HepG2 (cell line): ENCODE results near the gene PRSS36. TPM values are rescaled to one million over a fixed set of nuclear protein-coding genes. Genes with fewer than 3 reads are reported as not detected.

ENCODE experiments used
- BCL6 ChIP-seq: IDR thresholded peaks from 2 replicates; pipeline ENCODE4 v1.6.1; 2016; ENCODE audit warnings: missing genetic modification reagents, missing compliant biosample characterization
- HNF1A ChIP-seq, 2 experiments: sonication (generic) in 1 of 2; formaldehyde crosslinking in 1 of 2; IDR thresholded peaks; 2 replicates each; pipeline versions ENCODE4 v1.4.0 to v1.6.1; 2016 to 2020; ENCODE audit warnings: borderline replicate concordance in 1 of 2, low read depth in 1 of 2, mild to moderate bottlenecking in 1 of 2, missing genetic modification reagents in 1 of 2
- MZF1 ChIP-seq: sonication (generic); formaldehyde crosslinking; IDR thresholded peaks from 2 replicates; pipeline ENCODE4 v1.8.1; 2023; ENCODE audit warnings: mild to moderate bottlenecking, missing genetic modification reagents, borderline replicate concordance
- PAWR ChIP-seq: sonication (generic); formaldehyde crosslinking; IDR thresholded peaks from 2 replicates; pipeline ENCODE4 v1.4.0; 2020; ENCODE audit warnings: missing genetic modification reagents, mild to moderate bottlenecking, borderline replicate concordance
- RARA ChIP-seq: IDR thresholded peaks from 2 replicates; pipeline ENCODE4 v1.6.1; 2016; ENCODE audit warnings: missing genetic modification reagents, missing compliant biosample characterization
- REST ChIP-seq, 2 experiments: IDR thresholded peaks; 2 replicates each; pipeline ENCODE4 v1.6.1; 2011 to 2012; ENCODE audit warnings: low read length in 2 of 2, borderline replicate concordance in 1 of 2, low read depth in 1 of 2, mild to moderate bottlenecking in 1 of 2, moderate library complexity in 1 of 2
- RNF219 ChIP-seq: sonication (generic); formaldehyde crosslinking; IDR thresholded peaks from 2 replicates; pipeline ENCODE4 v1.5.0; 2020; ENCODE audit warnings: mild to moderate bottlenecking, missing genetic modification reagents
- SAP130 ChIP-seq: IDR thresholded peaks from 2 replicates; pipeline ENCODE4 v1.6.1; 2016; ENCODE audit warnings: low read depth
- TCF7L2 ChIP-seq: IDR thresholded peaks from 2 replicates; pipeline ENCODE4 v1.6.1; 2011; ENCODE audit warnings: mild to moderate bottlenecking, low read depth, low read length, moderate library complexity
- TFAP4 ChIP-seq: sonication (generic); IDR thresholded peaks from 2 replicates; pipeline ENCODE4 v1.6.1; 2016; ENCODE audit warnings: low read depth, borderline replicate concordance
- ZBTB21 ChIP-seq: sonication (generic); formaldehyde crosslinking; IDR thresholded peaks from 2 replicates; pipeline ENCODE4 v1.4.0; 2020; ENCODE audit warnings: missing genetic modification reagents
- ZC3H13 ChIP-seq: sonication (generic); formaldehyde crosslinking; IDR thresholded peaks from 2 replicates; pipeline ENCODE4 v1.8.1; 2023; ENCODE audit warnings: mild to moderate bottlenecking, missing genetic modification reagents, moderate library complexity
- ZNF143 ChIP-seq: sonication (generic); formaldehyde crosslinking; IDR thresholded peaks from 2 replicates; pipeline ENCODE4 v1.4.0; 2020; ENCODE audit warnings: missing genetic modification reagents
- ZNF230 ChIP-seq: sonication (generic); formaldehyde crosslinking; IDR thresholded peaks from 2 replicates; pipeline ENCODE4 v1.4.0; 2020; ENCODE audit warnings: mild to moderate bottlenecking, missing genetic modification reagents
- ZNF235 ChIP-seq: sonication (generic); formaldehyde crosslinking; IDR thresholded peaks from 2 replicates; pipeline ENCODE4 v1.8.1; 2023; ENCODE audit warnings: mild to moderate bottlenecking, missing genetic modification reagents, borderline replicate concordance
- ZNF431 ChIP-seq: sonication (generic); formaldehyde crosslinking; IDR thresholded peaks from 2 replicates; pipeline ENCODE4 v1.9.0; 2022; ENCODE audit warnings: missing genetic modification reagents, low read depth, mild to moderate bottlenecking, borderline replicate concordance
- ZNF432 ChIP-seq: sonication (generic); formaldehyde crosslinking; IDR thresholded peaks from 2 replicates; pipeline ENCODE4 v1.5.0; 2020; ENCODE audit warnings: missing genetic modification reagents, mild to moderate bottlenecking, borderline replicate concordance
- polyA plus RNA-seq, 8 experiments: library from polyadenylated mRNA; depleted of rRNA in 3 of 8; stranded (reverse) in 7 of 8; unstranded in 1 of 8; fragments of >200 nt; fragmentation: Illumina TruSeq in 4 of 8; extraction: Trizol in 4 of 8; gene quantifications; 2 replicates each; pipeline versions ENCODE4 v1.2.1 to v1.2.3, GENCODE V29; 2011 to 2016; ENCODE audit warnings: low read depth in 4 of 8, missing spikeins in 1 of 8, mixed read lengths in 1 of 8; ENCODE audit not compliant: insufficient read depth in 1 of 8
- total RNA-seq, 5 experiments: library from RNA; depleted of rRNA; stranded (reverse); fragments of >200 nt; fragmentation: Illumina TruSeq; extraction: Trizol; gene quantifications; 2 replicates each; pipeline ENCODE4 v1.2.3, GENCODE V29; 2016; ENCODE audit warnings: low read depth in 1 of 5

PRSS36 gene
- total and polyA plus RNA-seq, 2 of the 13 experiments (the other 11 are each of a cell fraction or from before 2014, with no cell fraction given), result 1.5 to 2.1 TPM

GRCh38 chr16:31117384-31118222, 32.3 kb downstream of the PRSS36 start, which contains the start of gene KAT8 (continued):
- TF ChIP-seq ZNF143 (peak; percentile 78), SAP130 (peak; percentile 91), ZBTB21 (CRISPR knock-in tag) (peak; percentile 97), BCL6 (CRISPR knock-in tag) (peak; percentile 37; the same call in 1 of the 2 replicates), TCF7L2 (no peak), ZC3H13 (peak; percentile 68), MZF1 (CRISPR knock-in tag) (no peak), HNF1A (IDR thresholded peaks at IDR 0.05; ENCODE audit: low read depth) (no peak), HNF1A (CRISPR knock-in tag; IDR thresholded peaks at IDR 0.05; ENCODE audit: borderline replicate concordance) (peak; percentile 70; the same call in 1 of the 2 replicates), REST (IDR thresholded peaks at IDR 0.05; ENCODE audit: borderline replicate concordance in 1 of 2, low read depth in 1 of 2, low read length in 2 of 2) (0 out of 4 replicates have a peak, but pooled peaks of 1 of the 2 experiments have one; percentile 10), ZNF230 (peak; percentile 85), ZNF432 (CRISPR knock-in tag) (no peak), RNF219 (CRISPR knock-in tag) (no peak), RARA (peak; percentile 54), ZNF431 (no peak; the same call in 1 of the 2 replicates), ZNF235 (CRISPR knock-in tag) (peak; percentile 73; the same call in 1 of the 2 replicates), TFAP4 (peak; percentile 46; the same call in 1 of the 2 replicates), PAWR (CRISPR knock-in tag) (no peak)
